Tibial nerve (tissue), 3 donors: Measurements from ENCODE around the gene CORO2A.

ENCODE experiments used
- CTCF ChIP-seq, 5 experiments: fragments of 200-600 bp in 3 of 5; fragments of 450-650 bp in 2 of 5; sonication (generic) in 3 of 5; IDR thresholded peaks; one replicate each; pipeline ENCODE4 v1.5.1; 2016 to 2019; ENCODE audit warnings: antibody characterized with exemption in 5 of 5, mild to moderate bottlenecking in 3 of 5, moderate library complexity in 2 of 5
- POLR2A ChIP-seq, 2 donors: fragments of 450-650 bp; IDR thresholded peaks; one replicate each; pipeline ENCODE4 v1.6.1; 2017; ENCODE audit warnings: antibody characterized with exemption in 2 of 2, mild to moderate bottlenecking in 2 of 2, moderate library complexity in 2 of 2

- TF ChIP-seq CTCF (IDR thresholded peaks at IDR 0.05), result no peak
- TF ChIP-seq POLR2A (IDR thresholded peaks at IDR 0.05), result no peak
Measured at GRCh38 chr9:98162613-98163012, 29.8 kb downstream of the CORO2A start.
